ENCODE measurements around the gene LMNTD1.
"Not testable (repeated sequence)": the region's sequence is repeated elsewhere in the genome, so short reads cannot be mapped to it uniquely, and the experiment has no call there.

LMNTD1 gene, protein sequence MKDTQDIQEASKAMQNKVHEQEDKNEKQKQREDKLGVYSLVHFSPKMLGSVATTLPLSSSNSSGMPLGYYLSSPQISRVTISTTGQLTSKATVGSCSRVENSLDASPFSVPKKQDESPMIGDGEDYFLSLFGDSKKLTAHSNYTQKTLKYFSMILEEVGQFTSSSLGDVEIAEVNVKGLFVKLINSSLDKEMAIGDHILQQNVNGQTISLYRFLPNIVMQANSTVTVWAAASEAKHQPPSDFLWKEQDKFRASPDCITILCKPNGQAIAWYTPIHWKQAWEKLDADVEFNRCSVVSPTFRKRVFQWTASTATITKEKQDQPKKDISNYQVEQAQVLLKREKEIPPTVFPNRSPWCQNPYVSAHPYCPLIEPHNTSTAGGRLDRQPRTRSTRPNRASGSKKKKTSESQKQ

DNA sequence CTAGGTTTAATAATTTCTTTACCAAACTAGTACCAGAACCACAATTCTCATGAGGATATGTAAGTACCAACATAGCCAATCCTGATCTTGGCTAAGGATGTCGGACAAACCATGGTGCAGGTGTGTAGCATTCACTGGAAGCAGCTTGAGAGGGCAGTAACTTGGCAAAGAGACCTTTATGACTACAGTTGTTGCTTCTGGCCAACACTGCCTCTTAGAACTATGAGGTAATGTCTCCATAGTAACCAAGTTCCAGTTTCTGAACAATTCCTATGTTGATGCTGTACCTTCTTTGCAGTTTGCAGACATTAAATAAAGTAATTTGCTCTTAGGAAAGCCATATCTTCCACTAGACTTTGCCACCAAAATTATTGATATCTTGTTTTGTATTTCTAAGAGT lies at the start of gene LMNTD1:
Gene LMNTD1 (minus strand): TSS at position 186 of the 400 bp plus-strand sequence. CDS start 324 bp downstream, outside the sequence.
- peak; percentile 7 for DNase-seq (ENCODE audit: low spot score)

DNA sequence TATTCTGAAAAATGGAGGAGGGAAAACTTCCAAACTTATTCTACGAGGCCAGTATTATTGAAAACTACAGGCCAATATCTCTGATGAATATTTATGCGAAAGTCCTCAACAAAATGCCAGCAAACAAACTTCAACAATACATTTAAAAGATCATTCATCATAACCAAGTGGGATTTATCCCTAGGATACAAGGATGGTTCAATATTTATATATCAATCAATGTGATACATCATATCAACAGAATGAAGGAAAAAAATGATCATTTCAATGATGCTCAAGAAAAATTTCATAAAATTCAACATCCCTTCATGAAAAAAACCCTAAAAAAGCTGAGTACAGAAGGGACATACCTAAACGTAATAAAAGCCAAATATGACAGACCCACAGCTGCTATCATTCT lies 45.9 kb upstream of the LMNTD1 start:
- no peak for DNase-seq (ENCODE audit: low spot score)

DNA sequence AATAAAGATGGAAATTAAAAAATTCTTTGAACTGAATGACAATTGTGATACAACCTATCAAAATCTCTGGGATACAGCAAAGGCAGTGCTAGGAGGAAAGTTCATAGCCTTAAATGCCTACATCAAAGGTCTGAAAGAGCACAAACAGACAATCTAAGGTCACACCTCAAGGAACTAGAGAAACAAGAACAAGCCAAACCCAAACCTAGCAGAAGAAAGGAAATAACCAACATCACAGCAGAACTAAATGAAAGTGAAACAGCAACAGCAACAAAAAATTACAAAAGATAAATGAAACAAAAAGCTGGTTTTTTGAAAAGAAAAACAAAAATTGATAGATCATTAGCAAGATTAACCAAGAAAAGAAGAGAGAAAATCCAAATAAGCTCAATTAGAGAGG lies 42.4 kb upstream of the LMNTD1 start:
- not testable (repeated sequence) for DNase-seq (ENCODE audit: low spot score)

DNA sequence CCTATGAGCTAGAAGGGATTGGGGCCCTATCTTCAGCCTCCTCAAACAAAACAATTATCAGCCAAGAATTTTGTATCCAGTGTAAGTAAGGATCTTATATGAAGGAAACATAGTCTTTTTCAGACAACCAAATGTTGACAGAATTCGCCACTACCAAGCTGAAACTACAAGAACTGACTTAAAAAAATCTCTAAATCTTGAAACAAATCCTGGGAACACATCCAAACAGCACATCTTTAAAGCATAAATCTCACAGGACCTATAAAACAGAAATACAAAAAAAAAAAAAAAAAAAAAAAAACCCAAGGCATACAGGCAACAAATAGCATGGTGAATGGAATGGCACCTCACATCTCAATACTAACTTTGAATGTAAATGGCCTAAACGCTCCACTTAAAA lies 41.3 kb upstream of the LMNTD1 start:
- DNase-seq (ENCODE audit: low spot score) = no peak

DNA sequence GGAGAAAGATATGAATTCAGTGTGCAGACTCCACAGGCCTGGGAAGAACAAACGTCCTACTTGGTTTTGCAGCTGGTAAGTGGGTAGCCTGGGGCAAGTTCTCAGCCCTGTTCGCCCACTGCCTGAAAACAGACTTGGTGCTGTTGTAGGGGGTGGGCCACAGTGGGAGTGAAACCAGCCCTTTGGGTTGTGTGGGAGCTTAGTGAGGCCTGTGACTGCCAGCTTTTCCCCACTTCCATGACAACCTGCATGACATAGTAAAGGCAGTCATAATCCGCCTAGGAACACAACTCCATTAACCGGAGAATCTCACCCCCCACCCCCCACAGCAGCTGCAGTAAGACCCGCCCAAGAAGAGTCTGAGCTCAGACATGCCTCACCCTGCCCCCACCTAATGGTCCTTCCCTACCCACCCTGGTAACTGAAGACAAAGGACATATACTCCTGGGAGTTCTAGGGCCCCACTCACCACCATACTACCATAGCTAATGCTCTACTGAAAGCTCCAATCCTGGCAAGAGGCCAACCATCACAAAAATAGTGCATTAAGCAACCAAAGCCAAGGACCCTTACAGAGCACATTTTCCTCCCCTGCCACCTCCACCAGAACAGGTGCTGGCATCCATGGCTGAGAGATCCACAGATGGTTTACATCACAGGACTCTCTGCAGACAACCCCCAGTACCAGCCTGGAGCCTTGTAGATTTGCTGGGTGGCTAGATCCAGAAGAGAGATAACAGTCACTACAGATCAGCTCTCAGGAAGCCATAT lies 39.8 kb upstream of the LMNTD1 start:
- no peak for DNase-seq (ENCODE audit: low spot score)

DNA sequence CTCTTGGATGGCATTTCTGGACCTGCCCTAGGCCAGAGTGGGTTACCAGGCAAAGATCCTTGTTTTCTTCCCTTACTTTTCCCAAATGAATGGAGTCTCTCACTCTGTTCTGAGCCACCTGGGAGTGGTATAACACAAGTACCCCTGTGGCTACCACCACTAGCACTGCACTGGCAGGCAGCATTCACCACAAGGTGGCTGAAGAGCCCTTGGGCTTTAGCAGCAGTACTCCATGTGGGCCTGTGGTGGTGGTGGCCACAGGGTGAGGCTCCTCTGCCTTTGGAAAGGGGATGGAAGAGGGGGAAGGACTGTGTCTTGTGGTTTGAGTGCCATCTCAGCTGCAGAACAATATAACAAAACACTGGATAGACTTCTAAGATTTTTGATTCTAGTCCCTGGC lies 38.1 kb upstream of the LMNTD1 start:
- DNase-seq (ENCODE audit: low spot score) = no peak

DNA sequence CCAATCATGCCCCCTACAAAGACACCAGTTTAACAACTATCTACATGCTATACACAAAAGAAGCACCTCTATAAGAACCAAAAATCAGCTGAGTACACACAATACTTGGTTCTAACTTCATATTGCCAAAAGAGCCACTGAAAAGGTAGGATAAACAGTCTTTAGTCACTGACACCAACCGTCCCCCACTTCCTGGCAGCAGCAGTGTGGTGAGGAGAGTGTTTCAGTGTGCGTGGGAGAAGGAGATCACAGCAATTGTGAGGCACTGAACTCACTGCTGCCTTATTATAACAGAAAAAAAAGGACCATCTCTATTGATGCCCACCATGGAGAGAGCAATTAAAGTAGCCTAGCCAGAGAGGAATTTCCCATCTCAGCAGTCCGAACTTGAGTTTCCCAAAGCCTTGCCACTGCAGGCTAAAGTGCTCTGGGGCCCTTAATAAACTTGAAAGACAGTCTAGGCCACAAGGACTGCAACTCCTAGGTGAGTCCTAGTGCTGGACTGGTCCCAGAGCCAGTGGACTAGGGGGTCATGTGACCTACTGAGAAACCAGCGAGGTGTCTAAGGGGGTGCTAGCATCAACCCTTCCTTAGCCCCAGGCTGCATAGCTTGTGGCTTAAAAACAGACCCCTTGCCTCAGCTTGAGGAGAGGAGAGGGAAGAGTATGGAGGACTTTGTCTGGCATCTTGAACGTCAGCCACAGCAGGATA lies 37.1 kb upstream of the LMNTD1 start:
- peak; percentile 54 for DNase-seq (ENCODE audit: low spot score)

DNA sequence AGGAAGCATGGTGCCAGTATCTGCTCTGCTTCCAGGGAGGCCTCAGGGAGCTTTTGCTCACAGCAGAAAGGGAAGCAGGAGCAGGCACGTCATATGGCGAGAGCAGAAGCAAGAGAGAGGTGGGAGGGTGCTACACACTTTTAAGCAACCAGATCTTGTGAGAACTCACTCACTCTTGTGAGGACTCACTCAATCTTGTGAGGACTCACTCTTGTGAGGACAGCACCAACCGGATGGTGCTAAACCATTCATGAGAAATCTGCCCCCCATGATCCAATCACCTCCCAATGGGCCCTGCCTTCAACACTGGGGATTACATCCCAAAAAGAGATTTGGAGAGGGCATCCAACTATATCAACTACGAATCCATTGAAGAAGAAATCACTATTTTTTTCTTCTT lies 34.3 kb upstream of the LMNTD1 start:
- DNase-seq (ENCODE audit: low spot score) = no peak

DNA sequence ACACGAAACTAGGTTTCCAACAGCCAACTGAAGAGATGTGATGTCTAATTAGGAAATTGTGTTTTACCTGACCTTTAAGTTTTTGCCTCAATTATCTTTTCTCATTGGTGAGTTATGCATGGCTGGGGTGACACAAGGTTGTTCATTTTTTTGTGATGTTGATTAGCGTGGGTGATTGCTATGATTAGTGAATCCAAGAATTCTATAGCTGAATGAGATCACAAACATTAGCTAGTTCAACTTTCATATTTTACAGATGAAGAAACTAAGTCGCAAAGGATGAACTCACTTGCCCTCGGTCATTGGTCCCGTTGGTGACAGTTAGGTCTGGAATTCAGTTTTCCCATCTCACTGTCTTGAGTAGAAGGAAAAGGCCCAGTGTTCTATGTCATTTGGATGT lies 32.6 kb upstream of the LMNTD1 start:
- no peak for DNase-seq (ENCODE audit: low spot score)

DNA sequence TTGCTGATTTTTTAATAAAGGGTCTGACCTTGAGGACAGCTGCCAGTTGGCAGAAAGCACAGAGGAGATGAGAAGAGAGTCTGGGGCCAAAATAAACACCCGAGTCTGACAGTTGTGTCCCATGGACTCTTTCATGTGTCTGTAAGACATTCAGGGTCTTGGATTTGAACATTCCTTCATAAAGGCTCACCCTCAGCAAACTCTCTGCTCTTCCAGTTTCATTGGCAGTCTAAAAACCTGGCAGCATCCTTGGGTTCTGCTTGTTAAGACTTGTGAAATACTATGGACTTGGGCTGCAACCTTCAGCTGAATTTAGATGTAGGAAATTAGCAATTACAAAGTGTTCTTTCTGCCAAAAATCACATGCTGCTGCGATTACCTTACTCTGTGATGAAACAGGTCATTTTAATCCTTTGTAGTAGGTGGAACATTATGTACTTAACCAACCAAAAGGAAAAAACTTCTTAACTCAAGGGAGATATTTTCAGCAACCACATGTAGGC lies 32.0 kb upstream of the LMNTD1 start:
- peak; percentile 54 for DNase-seq (ENCODE audit: low spot score)

DNA sequence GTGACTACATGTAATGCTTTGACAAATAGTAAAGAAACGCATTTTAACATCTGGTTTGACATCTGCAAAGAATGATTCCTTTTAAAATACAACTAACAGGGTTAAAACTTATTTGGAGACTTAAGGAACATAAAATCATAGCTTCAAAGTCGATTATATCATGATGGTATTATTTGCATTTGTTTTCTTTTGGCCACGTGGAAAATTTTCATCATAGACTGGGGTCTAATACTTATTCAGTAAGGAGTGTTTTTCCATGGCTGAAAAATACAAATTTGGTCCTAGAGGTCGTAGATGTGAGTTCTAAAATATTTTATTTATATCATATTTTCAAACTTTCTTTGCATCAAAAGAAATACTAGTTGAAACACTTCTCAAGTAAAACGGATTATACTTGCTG lies 31.5 kb upstream of the LMNTD1 start:
- no peak for DNase-seq (ENCODE audit: low spot score)

DNA sequence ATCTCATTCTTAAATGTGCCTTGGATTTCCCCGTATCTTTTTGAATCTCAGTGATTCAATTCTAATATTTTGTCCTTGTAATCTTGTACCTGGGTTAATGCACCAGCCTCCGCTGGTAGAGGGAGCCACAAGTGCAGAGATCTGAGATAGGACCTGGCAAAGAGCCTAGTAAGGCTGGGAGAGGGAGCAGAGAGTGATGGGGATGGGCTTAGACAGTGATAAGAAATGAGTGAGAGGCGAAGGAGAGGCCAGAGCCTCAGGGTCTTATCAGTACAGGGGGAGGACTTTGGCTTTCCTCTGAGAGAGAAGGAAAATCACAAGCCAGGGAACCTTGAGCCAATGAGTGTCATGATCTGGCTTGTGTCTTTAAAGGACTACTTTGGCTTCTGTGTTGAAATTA lies 30.5 kb upstream of the LMNTD1 start:
- peak; percentile 28 for DNase-seq (ENCODE audit: low spot score)

DNA sequence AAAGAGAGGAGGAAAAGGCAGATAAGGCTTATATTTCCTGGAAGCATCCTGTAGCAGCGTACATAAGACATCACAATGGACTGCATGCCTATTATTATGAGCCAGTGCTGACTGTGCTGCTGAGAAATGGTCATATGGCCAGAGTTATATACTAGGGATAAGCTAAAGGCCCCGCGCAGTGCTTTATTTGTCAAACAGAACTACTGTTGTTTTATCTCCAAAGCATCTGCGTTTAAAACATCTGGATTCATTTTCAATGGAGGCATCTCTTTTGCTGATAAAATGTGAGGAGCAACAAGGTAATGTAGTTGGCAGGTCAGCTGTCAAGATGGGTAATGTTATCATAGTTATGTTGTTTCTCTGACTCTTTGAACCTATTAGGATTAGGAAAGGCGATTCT lies 28.0 kb upstream of the LMNTD1 start:
- no peak for DNase-seq (ENCODE audit: low spot score)

DNA sequence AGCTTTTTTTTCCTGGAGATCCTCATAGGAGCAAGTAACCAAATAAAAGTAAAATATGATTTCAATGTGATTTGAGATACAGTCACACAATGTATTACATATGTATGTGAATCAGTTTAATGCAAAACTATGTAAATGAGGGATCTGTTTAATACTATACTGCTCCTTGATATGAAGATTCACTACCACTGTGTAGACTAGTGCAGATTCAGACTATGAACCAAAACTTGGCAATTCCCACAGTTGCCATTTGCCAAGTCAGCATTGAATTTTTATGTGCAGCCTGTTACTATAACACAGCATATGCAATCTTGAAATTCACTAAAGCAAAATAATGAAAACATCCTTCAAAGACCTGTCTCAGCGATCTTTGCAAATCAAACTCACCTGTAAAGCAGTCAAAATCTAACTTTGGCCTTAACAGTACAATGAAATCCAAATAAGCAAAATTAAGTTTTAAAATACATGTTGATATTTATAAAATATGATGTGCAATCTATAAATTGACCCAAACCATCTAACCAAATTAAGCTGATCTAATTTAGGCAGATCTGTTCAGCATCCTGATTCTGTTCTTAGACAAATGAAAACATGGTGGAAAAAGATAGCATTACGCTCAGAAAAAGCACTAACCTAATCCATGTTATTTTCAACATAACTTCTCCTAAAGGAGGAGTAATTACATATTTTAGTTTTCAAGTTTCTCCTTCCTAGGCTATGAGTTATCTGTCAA lies 25.5 kb upstream of the LMNTD1 start:
- DNase-seq (ENCODE audit: low spot score) = no peak

DNA sequence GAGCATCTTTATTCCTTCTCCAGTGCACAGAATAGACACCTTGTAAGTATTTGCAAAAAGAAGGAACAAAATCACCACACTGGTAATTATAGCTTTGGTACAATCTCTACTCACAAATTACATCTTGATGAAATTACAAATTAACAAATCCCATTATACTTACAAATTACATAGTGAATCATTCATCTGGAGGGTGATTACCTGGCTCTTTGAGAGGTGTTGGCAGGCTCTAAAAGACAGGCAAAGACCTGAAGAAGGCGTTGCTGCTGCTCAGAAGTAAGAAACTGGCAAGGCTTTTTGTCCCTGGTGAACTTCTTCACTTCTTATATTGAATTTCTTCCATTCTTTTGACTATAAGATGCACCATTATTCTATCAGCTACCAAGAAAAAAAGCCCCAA lies 21.7 kb upstream of the LMNTD1 start:
- no peak for DNase-seq (ENCODE audit: low spot score)

DNA sequence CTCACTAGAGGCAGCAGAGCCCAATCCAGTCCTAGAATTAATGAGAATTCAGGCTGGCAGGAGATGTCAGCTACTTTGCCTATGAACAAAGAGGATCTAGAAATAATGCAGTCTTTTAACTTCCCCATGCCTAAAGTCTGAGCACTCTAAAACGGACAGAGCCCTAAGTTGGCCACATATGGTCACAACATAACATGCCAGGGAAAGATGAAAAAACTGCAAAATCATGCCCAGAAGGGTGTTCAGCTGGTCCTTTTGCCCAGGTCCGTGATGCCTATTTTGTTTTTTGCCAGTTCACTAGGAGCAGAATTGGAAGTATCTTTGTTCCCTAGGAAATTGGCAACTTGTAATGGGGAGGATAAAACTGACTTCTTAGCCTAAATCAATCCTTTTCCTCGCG lies 20.3 kb upstream of the LMNTD1 start:
- peak; percentile 48 for DNase-seq (ENCODE audit: low spot score)

DNA sequence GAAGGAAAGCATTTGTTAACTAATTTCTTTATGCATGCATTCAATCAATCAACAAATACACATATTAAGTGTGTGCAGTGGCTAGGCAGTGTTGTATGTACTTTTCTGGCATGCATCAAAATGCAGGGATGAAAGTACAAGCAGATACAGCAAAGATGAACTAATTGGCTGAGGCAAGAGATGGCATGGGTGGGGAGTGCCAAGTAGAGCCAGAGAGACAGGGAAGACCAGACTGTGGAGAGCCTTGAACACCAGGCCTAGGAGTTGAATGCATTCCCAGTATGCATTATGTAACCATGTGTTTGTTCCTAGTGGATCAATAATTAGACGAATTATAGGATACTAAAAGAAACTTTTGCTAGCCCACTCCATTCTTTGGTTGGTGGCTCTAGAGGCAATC lies 17.3 kb upstream of the LMNTD1 start:
- no peak for DNase-seq (ENCODE audit: low spot score)

DNA sequence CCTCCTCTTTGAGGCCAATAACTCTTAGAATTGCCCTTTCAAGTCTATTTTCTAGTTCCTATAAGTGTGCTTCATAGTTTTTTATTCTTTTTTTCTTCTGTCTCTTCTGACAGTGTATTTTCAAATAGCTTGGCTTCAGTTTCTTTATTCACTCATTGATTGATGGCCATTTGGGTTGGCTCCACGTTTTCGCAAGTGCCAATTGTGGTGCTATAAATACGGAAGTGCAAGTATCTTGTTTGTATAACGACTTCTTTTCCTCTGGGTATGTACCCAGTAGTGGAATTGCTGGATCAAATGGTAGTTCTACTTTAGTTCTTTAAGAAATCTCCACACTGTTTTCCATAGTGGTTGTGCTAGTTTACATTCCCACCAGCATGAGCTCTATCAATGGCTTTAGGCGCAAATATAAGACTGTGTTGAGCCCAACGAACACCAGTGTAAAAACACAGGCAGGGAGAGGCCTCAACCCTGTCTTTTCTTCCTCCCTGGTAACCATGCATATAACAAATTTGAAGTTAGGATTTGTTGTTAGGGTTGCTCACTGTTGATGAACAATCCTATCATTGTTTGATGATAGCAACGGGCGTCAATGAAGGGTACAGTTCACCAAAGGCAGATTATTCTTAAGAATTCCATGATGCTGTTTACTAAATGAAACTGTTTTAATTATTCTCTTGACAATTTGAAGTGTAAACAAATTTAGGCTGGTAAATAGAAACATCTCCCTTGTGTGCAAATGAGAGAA lies 13.3 kb upstream of the LMNTD1 start:
- DNase-seq (ENCODE audit: low spot score) = no peak

DNA sequence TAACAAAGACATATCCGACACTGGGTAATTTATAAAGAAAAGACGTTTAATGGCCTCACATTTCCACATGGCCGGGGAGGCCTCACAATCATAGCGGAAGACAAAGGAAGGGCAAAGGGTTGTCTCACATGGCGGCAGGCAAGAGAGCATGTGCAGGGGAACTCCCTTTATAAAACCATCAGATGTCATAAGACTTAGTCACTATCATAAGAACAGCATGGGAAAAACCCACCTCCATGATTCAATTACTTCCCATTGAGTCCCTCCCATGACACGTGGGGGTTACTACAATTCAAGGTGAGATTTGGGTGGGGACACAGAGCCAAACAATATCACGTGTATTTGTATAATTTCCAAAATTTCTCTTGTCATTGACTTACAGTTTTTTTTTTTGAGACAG lies 5.5 kb upstream of the LMNTD1 start:
- no peak for DNase-seq (ENCODE audit: low spot score)

DNA sequence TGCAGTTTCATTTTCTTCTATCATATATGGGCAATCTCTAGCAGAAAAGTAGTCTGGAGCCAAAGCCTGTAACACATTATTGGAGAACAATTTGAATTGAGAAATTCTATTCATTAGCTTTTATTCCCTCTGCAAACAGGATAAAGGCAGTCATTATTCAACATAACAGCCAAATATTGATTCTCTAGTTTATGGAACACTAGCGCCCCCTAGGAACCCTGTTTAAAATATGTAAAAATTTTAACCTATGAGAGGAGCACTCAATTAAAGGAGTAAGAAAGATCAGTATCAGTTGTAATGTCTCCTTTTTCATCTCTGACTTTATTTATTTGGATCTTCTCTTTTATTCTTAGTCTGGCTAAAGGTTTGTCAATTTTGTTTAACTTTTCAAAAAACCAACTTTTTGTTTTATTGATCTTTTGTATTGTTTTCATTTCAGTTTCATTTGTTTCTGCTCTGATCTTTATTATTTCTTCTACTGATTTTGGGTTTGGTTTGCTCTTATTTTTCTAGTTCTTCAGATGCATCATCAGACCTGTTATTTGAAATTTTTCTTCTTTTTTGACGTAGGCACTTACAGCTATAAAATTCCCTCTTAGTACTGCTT lies 4.8 kb upstream of the LMNTD1 start:
- no peak for DNase-seq (ENCODE audit: low spot score)

DNA sequence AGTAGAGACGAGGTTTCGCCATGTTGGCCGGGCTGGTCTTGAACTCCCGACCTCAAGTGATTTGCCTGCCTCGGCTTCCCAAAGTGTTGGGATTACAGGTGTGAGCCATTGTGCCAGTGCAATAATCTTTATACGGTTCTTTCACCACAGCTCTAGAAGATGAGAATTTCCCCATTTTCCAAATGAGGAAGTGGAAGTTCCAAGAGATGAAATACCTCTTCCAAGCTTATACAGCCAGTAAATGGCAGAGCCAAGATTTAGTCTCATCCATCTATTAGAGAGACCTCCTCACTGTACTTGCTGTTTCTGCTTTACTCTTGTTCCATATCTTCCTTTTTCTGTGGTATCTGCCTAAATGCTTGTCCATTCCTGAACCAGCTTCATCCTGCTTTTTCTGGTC lies 3.1 kb upstream of the LMNTD1 start:
- DNase-seq (ENCODE audit: low spot score) = no peak
